WTC11 (cell line): ENCODE measurements around the gene NAA40. TPM values are rescaled to one million over a fixed set of nuclear protein-coding genes. Genes with fewer than 3 reads are reported as not detected.

ENCODE experiments used
- EMX1 ChIP-seq: fragments of 250-450 bp; sonication (Bioruptor Pico); IDR thresholded peaks from 2 replicates; pipeline ENCODE4 v1.8.0; 2021; ENCODE audit warnings: mild to moderate bottlenecking
- FOXK1 ChIP-seq: sonication (generic); formaldehyde crosslinking; IDR thresholded peaks from 2 replicates; pipeline ENCODE4 v1.8.0; 2022; ENCODE audit warnings: mild to moderate bottlenecking, moderate library complexity, missing genetic modification reagents
- JUN ChIP-seq: sonication (generic); formaldehyde crosslinking; IDR thresholded peaks from 2 replicates; pipeline ENCODE4 v1.8.0; 2023; ENCODE audit warnings: mild to moderate bottlenecking, missing genetic modification reagents
- NR3C1 ChIP-seq: sonication (generic); formaldehyde crosslinking; conservative IDR thresholded peaks from 2 replicates; pipeline ENCODE4 v1.8.1; 2023; ENCODE audit warnings: low read depth, mild to moderate bottlenecking, missing genetic modification reagents
- OVOL2 ChIP-seq: fragments of 250-450 bp; sonication (Bioruptor Pico); IDR thresholded peaks from 2 replicates; pipeline ENCODE4 v1.9.0; 2021; ENCODE audit warnings: mild to moderate bottlenecking, borderline replicate concordance
- PRRX2 ChIP-seq: fragments of 250-450 bp; sonication (Bioruptor Pico); IDR thresholded peaks from 2 replicates; pipeline ENCODE4 v1.8.0; 2021; ENCODE audit warnings: mild to moderate bottlenecking
- SMAD3 ChIP-seq: sonication (generic); formaldehyde crosslinking; IDR thresholded peaks from 2 replicates; pipeline ENCODE4 v1.8.0; 2022; ENCODE audit warnings: missing genetic modification reagents, mild to moderate bottlenecking, borderline replicate concordance
- TEAD1 ChIP-seq: sonication (generic); formaldehyde crosslinking; IDR thresholded peaks from 2 replicates; pipeline ENCODE4 v1.8.0; 2022; ENCODE audit warnings: mild to moderate bottlenecking, missing genetic modification reagents
- TP53 ChIP-seq: sonication (generic); formaldehyde crosslinking; IDR thresholded peaks from 2 replicates; pipeline ENCODE4 v1.8.1; 2023; ENCODE audit warnings: mild to moderate bottlenecking, missing genetic modification reagents
- ZNF416 ChIP-seq: fragments of 250-450 bp; sonication (Bioruptor Pico); IDR thresholded peaks from 2 replicates; pipeline ENCODE4 v1.9.0; 2021; ENCODE audit warnings: mild to moderate bottlenecking, inconsistent platforms
- total RNA-seq: library from RNA; stranded (reverse); gene quantifications from 3 replicates; pipeline ENCODE4 v1.2.3, GENCODE V29; 2021
- TF ChIP-seq, protein P1 (sequence below): sonication (generic); formaldehyde crosslinking; IDR thresholded peaks from 2 replicates; pipeline ENCODE4 v1.8.0; 2022; ENCODE audit warnings: mild to moderate bottlenecking, missing genetic modification reagents
- TF ChIP-seq, protein P2 (sequence below): fragments of 200-600 bp; IDR thresholded peaks from 2 replicates; pipeline ENCODE4 v1.8.0; 2022; ENCODE audit warnings: antibody characterized with exemption
- TF ChIP-seq, protein P3 (sequence below): sonication (generic); formaldehyde crosslinking; IDR thresholded peaks from 2 replicates; pipeline ENCODE4 v1.8.1; 2022; ENCODE audit warnings: mild to moderate bottlenecking, missing genetic modification reagents, moderate library complexity, borderline replicate concordance
- TF ChIP-seq, protein P4 (sequence below): sonication (generic); formaldehyde crosslinking; IDR thresholded peaks from 2 replicates; pipeline ENCODE4 v1.8.1; 2023; ENCODE audit warnings: mild to moderate bottlenecking, missing genetic modification reagents, moderate library complexity
- TF ChIP-seq, protein P5 (sequence below): sonication (generic); formaldehyde crosslinking; IDR thresholded peaks from 2 replicates; pipeline ENCODE4 v1.8.1; 2023; ENCODE audit warnings: mild to moderate bottlenecking, moderate library complexity, missing genetic modification reagents
- TF ChIP-seq, protein P6 (sequence below): sonication (generic); formaldehyde crosslinking; IDR thresholded peaks from 2 replicates; pipeline ENCODE4 v1.8.0; 2023; ENCODE audit warnings: missing genetic modification reagents, mild to moderate bottlenecking, borderline replicate concordance
- TF ChIP-seq, protein P7 (sequence below): sonication (generic); formaldehyde crosslinking; IDR thresholded peaks from 2 replicates; pipeline ENCODE4 v1.8.0; 2022; ENCODE audit warnings: mild to moderate bottlenecking, missing genetic modification reagents
- TF ChIP-seq, protein P8 (sequence below): fragments of 250-450 bp; sonication (Bioruptor Pico); IDR thresholded peaks from 2 replicates; pipeline ENCODE4 v1.9.0; 2021; ENCODE audit warnings: mild to moderate bottlenecking
- TF ChIP-seq, protein P9 (sequence below): sonication (generic); formaldehyde crosslinking; conservative IDR thresholded peaks from 2 replicates; pipeline ENCODE4 v1.8.1; 2023; ENCODE audit warnings: mild to moderate bottlenecking, low read depth, missing genetic modification reagents, moderate library complexity

NAA40 gene
- total RNA-seq, 1 experiment from 2014 or later = 31.8 TPM

DNA sequence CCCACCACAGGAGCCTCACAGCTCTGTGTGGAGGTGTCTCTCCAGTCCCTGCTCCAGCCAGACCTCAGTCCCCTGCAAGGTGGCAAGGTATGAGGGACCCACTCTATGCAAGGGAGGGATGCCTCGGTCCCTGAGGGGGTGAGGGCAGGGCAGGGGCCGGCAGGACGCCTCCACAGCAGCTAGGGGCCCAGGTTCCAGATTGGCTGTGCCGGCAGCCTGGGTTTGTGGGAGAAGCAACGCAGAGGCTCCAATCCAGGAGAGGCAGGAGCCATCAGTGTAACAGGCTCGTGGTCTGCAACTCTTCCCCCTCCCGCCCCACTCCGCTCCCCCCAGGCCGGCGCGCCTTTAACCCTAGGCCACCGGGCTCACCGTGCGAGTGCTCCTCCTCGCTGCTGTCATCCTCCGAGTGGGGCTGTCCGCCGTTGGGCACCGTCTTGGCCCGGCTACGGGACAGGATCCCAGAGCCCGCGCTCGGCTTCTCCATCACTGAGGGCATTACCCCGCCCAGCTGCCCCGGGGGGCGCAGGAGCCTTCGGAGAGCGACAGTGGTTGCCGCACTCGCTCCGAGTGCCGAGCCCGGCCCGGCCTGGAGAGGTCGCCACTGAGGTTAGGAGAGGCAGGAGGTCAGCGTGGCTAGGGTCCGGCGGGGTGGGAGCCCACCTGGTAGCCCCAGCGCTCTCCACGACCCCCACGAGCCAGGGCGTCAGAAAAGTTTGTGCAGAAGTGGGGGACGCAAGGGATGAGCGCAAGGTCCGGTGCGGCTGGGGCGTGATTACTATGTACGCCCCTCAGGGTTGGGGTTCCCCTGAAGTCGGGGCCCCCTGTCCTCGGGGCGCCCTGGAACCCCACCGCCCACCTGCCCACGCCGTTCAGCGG, 22.6 kb upstream of the NAA40 start (continued):
- TF ChIP-seq, protein P1, sequence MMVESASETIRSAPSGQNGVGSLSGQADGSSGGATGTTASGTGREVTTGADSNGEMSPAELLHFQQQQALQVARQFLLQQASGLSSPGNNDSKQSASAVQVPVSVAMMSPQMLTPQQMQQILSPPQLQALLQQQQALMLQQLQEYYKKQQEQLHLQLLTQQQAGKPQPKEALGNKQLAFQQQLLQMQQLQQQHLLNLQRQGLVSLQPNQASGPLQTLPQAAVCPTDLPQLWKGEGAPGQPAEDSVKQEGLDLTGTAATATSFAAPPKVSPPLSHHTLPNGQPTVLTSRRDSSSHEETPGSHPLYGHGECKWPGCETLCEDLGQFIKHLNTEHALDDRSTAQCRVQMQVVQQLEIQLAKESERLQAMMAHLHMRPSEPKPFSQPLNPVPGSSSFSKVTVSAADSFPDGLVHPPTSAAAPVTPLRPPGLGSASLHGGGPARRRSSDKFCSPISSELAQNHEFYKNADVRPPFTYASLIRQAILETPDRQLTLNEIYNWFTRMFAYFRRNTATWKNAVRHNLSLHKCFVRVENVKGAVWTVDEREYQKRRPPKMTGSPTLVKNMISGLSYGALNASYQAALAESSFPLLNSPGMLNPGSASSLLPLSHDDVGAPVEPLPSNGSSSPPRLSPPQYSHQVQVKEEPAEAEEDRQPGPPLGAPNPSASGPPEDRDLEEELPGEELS = no peak; the same call in 1 of the 2 replicates
- TF ChIP-seq, protein P2, sequence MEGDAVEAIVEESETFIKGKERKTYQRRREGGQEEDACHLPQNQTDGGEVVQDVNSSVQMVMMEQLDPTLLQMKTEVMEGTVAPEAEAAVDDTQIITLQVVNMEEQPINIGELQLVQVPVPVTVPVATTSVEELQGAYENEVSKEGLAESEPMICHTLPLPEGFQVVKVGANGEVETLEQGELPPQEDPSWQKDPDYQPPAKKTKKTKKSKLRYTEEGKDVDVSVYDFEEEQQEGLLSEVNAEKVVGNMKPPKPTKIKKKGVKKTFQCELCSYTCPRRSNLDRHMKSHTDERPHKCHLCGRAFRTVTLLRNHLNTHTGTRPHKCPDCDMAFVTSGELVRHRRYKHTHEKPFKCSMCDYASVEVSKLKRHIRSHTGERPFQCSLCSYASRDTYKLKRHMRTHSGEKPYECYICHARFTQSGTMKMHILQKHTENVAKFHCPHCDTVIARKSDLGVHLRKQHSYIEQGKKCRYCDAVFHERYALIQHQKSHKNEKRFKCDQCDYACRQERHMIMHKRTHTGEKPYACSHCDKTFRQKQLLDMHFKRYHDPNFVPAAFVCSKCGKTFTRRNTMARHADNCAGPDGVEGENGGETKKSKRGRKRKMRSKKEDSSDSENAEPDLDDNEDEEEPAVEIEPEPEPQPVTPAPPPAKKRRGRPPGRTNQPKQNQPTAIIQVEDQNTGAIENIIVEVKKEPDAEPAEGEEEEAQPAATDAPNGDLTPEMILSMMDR = peak; percentile 64
- TF ChIP-seq, protein P3, sequence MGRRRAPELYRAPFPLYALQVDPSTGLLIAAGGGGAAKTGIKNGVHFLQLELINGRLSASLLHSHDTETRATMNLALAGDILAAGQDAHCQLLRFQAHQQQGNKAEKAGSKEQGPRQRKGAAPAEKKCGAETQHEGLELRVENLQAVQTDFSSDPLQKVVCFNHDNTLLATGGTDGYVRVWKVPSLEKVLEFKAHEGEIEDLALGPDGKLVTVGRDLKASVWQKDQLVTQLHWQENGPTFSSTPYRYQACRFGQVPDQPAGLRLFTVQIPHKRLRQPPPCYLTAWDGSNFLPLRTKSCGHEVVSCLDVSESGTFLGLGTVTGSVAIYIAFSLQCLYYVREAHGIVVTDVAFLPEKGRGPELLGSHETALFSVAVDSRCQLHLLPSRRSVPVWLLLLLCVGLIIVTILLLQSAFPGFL (CRISPR knock-in tag) = no peak
- TF ChIP-seq FOXK1 (CRISPR knock-in tag) (no peak), JUN (CRISPR knock-in tag) (no peak), SMAD3 (CRISPR knock-in tag) (0 out of 2 replicates have a peak, but pooled peaks have one; percentile 18), EMX1 (CRISPR knock-in tag) (0 out of 2 replicates have a peak, but pooled peaks have one; percentile 18), TP53 (CRISPR knock-in tag) (peak; percentile 44; the same call in 1 of the 2 replicates), OVOL2 (no peak), PRRX2 (CRISPR knock-in tag) (no peak), NR3C1 (CRISPR knock-in tag) (no peak), TEAD1 (CRISPR knock-in tag) (no peak), ZNF416 (CRISPR knock-in tag) (peak; percentile 64; the same call in 1 of the 2 replicates)
- TF ChIP-seq, protein P4, sequence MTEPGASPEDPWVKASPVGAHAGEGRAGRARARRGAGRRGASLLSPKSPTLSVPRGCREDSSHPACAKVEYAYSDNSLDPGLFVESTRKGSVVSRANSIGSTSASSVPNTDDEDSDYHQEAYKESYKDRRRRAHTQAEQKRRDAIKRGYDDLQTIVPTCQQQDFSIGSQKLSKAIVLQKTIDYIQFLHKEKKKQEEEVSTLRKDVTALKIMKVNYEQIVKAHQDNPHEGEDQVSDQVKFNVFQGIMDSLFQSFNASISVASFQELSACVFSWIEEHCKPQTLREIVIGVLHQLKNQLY (CRISPR knock-in tag) = 0 out of 2 replicates have a peak, but pooled peaks have one; percentile 48
- TF ChIP-seq, protein P5, sequence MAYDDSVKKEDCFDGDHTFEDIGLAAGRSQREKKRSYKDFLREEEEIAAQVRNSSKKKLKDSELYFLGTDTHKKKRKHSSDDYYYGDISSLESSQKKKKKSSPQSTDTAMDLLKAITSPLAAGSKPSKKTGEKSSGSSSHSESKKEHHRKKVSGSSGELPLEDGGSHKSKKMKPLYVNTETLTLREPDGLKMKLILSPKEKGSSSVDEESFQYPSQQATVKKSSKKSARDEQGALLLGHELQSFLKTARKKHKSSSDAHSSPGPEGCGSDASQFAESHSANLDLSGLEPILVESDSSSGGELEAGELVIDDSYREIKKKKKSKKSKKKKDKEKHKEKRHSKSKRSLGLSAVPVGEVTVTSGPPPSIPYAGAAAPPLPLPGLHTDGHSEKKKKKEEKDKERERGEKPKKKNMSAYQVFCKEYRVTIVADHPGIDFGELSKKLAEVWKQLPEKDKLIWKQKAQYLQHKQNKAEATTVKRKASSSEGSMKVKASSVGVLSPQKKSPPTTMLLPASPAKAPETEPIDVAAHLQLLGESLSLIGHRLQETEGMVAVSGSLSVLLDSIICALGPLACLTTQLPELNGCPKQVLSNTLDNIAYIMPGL = peak; percentile 88
- TF ChIP-seq, protein P6, sequence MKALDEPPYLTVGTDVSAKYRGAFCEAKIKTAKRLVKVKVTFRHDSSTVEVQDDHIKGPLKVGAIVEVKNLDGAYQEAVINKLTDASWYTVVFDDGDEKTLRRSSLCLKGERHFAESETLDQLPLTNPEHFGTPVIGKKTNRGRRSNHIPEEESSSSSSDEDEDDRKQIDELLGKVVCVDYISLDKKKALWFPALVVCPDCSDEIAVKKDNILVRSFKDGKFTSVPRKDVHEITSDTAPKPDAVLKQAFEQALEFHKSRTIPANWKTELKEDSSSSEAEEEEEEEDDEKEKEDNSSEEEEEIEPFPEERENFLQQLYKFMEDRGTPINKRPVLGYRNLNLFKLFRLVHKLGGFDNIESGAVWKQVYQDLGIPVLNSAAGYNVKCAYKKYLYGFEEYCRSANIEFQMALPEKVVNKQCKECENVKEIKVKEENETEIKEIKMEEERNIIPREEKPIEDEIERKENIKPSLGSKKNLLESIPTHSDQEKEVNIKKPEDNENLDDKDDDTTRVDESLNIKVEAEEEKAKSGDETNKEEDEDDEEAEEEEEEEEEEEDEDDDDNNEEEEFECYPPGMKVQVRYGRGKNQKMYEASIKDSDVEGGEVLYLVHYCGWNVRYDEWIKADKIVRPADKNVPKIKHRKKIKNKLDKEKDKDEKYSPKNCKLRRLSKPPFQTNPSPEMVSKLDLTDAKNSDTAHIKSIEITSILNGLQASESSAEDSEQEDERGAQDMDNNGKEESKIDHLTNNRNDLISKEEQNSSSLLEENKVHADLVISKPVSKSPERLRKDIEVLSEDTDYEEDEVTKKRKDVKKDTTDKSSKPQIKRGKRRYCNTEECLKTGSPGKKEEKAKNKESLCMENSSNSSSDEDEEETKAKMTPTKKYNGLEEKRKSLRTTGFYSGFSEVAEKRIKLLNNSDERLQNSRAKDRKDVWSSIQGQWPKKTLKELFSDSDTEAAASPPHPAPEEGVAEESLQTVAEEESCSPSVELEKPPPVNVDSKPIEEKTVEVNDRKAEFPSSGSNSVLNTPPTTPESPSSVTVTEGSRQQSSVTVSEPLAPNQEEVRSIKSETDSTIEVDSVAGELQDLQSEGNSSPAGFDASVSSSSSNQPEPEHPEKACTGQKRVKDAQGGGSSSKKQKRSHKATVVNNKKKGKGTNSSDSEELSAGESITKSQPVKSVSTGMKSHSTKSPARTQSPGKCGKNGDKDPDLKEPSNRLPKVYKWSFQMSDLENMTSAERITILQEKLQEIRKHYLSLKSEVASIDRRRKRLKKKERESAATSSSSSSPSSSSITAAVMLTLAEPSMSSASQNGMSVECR = peak; percentile 65; the same call in 1 of the 2 replicates
- TF ChIP-seq, protein P7, sequence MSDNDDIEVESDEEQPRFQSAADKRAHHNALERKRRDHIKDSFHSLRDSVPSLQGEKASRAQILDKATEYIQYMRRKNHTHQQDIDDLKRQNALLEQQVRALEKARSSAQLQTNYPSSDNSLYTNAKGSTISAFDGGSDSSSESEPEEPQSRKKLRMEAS (CRISPR knock-in tag) = peak; percentile 43; the same call in 1 of the 2 replicates
- TF ChIP-seq, protein P8, sequence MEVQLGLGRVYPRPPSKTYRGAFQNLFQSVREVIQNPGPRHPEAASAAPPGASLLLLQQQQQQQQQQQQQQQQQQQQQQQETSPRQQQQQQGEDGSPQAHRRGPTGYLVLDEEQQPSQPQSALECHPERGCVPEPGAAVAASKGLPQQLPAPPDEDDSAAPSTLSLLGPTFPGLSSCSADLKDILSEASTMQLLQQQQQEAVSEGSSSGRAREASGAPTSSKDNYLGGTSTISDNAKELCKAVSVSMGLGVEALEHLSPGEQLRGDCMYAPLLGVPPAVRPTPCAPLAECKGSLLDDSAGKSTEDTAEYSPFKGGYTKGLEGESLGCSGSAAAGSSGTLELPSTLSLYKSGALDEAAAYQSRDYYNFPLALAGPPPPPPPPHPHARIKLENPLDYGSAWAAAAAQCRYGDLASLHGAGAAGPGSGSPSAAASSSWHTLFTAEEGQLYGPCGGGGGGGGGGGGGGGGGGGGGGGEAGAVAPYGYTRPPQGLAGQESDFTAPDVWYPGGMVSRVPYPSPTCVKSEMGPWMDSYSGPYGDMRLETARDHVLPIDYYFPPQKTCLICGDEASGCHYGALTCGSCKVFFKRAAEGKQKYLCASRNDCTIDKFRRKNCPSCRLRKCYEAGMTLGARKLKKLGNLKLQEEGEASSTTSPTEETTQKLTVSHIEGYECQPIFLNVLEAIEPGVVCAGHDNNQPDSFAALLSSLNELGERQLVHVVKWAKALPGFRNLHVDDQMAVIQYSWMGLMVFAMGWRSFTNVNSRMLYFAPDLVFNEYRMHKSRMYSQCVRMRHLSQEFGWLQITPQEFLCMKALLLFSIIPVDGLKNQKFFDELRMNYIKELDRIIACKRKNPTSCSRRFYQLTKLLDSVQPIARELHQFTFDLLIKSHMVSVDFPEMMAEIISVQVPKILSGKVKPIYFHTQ (CRISPR knock-in tag) = peak; percentile 26; the same call in 1 of the 2 replicates
- TF ChIP-seq, protein P9, sequence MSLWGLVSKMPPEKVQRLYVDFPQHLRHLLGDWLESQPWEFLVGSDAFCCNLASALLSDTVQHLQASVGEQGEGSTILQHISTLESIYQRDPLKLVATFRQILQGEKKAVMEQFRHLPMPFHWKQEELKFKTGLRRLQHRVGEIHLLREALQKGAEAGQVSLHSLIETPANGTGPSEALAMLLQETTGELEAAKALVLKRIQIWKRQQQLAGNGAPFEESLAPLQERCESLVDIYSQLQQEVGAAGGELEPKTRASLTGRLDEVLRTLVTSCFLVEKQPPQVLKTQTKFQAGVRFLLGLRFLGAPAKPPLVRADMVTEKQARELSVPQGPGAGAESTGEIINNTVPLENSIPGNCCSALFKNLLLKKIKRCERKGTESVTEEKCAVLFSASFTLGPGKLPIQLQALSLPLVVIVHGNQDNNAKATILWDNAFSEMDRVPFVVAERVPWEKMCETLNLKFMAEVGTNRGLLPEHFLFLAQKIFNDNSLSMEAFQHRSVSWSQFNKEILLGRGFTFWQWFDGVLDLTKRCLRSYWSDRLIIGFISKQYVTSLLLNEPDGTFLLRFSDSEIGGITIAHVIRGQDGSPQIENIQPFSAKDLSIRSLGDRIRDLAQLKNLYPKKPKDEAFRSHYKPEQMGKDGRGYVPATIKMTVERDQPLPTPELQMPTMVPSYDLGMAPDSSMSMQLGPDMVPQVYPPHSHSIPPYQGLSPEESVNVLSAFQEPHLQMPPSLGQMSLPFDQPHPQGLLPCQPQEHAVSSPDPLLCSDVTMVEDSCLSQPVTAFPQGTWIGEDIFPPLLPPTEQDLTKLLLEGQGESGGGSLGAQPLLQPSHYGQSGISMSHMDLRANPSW (CRISPR knock-in tag) = no peak
